GM21515 (cell line): Measurements from ENCODE around the gene CNTD1.

Experiments used
- ATAC-seq: cut with Tn5 transposase; IDR thresholded peaks from one replicate; pipeline ENCODE4 v1.9.1; 2021; ENCODE audit not compliant: unreplicated experiment

Gene CNTD1

DNA sequence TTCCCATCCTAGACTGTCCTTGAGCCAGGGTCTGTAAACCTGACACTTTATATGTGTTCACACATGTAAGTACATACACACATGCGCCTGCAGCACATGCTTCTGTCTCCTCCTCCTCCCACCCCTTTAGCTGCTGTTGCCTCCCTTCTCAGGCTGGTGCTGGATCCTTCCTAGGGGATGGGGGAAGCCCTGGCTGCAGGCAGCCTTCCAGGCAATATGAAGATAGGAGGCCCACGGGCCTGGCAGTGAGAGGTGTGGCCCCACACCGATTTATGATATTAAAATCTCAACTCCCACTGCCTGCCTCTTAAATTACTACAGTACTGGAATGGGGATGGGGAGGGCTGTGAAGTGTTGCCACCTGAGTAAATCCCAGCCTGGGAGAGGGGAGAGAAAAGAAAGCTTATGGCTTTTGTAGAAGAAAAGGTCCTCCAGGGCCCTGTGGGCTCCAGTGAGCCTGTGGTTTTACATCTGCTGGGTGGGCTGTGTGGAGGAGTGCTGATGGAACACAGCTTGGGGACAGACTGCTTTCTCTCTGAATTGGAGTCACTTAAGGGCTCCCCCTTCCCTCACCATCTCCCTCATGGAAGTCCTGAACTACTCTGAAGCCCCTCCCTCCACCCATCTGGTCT lies 19.2 kb upstream of the CNTD1 start:
- no peak for ATAC-seq

DNA sequence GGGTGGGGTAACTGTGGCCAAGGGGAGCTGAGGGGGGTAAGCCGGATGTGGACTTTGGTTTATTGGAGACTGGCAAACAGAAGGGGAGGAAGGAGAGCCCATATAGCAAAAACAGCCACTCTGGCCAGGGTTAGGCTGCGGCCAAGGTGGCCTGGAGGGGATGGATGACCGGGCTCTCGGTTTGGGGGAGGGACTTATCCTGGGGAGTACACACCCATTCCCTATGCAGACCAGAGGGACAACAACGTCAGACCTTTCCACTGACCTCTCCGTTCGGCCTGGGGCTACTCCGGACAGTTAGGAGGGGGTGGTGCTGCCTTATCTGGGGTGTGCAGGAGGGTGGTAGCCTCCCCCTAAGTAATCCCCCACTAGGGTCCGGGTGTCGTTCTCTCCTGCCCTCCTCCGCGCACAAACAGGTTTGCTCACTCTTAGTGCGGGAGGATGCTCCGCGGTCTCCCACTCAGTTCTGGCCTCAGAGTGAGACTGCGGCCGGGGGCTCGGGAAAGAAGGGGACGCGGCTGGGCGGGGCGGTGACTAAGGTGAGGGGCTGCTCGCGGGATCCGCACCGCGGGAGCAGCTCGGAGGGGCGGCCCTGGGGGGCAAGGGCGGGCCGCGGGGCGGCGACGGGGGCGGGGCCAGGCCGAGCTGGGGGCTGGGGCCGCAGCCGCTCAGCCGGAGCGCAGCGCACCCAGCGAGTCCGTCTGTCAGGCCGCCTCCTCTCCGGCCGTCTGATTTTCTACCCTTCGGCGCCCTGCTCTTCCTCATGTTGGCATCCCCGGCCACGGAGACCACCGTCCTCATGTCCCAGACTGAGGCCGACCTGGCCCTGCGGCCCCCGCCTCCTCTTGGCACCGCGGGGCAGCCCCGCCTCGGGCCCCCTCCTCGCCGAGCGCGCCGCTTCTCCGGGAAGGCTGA lies 18.5 kb upstream of the CNTD1 start, which contains the start of gene WNK4:
WNK4 (plus strand) TSS at position 675 of the 915 bp plus-strand sequence; CDS start at position 764, 89 bp downstream.
- ATAC-seq, result no peak

DNA sequence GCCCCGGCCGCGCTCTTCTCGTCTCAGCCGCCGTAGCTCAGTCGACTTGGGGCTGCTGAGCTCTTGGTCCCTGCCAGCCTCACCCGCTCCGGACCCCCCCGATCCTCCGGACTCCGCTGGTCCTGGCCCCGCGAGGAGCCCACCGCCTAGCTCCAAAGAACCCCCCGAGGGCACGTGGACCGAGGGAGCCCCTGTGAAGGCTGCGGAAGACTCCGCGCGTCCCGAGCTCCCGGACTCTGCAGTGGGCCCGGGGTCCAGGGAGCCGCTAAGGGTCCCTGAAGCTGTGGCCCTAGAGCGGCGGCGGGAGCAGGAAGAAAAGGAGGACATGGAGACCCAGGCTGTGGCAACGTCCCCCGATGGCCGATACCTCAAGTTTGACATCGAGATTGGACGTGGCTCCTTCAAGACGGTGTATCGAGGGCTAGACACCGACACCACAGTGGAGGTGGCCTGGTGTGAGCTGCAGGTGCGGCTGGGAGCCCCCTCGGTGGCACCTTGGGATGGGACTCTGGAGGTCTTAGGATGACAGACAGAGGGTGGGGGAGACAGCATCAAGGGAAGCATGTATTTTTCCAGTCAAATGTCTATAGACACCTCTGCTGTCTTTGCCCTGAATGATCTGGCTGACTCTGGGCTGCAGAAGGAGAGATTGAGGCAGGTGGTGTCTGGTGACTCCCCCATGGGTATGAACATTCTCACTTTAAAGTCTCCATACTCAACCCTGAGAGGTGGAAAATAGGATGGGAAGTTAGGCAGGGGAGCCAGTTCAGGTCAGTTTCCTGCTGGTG lies 17.6 kb upstream of the CNTD1 start:
- no peak for ATAC-seq

DNA sequence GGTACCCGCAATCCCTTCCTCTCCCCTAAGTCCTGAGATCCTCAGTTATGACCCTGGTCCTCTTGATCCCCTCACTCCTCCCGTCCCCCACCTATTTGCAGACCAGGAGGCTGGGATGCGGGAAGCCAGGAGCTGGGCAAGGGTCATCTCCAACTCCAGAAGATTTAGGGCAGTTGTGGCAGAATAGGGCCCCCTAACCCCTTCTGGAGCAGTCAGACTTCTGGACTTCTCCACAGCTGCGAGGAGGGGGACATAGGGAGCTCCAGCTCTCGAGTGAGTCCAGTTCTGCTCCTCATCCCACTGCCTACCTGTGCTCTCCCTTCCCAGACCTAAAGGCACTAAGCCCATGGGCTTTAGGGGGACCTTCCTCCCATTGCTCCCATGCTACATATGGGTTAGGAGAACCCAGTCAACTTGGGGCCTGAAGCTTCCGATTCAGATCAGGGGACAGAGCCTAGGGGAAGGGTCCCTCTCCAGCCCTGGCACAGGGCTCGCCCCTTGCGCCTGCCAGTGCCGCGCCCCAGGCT lies 17.0 kb upstream of the CNTD1 start:
- no peak for ATAC-seq

DNA sequence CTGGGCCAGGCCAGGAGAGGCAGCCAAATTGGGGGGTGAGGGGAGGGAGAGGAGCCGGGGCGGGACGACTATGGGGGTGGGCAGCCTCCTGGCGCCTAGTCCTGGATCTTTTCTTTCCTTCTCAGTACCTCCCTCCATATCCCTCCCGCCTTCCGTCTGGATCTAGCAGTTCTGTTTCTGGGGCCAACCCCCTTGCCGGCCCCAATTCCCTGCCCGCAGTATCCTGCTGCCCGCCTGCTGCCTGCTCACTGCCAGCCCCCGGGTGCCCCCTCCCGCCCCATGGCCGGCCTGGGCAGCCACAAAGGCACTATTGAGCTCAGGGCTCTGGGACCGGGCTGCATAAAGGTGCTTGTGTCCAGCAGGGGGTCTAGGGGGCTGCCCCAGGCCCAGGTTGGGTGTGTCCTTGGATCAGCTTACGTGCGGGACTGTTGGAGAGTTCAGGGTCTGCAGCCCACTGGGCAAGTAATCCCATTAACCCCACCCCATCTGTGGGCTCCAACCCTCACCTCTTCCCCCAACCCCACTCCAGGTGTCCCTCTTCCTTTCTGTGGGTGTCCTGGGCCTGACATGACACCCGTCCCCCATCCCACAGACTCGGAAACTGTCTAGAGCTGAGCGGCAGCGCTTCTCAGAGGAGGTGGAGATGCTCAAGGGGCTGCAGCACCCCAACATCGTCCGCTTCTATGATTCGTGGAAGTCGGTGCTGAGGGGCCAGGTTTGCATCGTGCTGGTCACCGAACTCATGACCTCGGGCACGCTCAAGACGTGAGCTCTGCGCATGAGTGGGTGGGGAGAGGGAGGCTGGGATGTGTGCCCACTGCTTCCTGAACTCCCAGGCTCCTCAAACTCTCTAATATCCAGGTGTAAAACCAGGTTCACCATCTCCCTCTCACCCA lies 16.2 kb upstream of the CNTD1 start:
- ATAC-seq, result no peak

DNA sequence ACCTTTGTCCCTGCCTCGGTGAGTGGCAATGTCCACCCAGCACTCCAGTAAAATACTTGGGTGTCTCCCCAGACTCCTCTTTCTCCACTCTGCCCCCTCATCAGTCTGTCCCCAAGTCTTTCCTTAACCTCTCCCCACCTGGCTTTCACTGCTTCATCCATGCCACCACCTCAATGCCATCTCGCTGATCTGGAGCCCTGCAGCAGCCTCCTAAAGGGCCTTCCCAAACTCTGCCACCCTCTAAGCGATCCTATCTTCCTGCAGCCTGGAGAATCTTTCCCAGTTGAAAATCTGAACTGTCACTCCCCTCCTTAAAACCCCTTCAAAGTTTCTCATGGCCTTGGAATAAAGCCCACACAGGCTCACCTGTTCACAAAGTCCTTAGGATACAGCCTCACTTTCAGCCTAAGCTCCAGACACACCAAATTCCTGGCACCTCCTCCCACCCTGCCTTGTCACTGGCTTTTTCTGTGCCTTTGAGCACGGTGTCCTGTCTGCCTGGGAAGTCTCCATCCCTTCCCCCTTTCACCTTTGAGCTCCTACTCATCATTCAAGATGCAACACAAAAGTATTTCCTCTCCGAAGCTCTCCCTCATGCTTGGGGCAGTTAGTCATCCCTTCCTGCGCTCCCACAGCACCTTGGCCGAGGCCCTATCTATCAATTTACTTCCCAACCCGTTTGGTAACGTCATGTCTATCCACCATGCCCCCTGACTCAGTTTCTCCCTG lies 15.4 kb upstream of the CNTD1 start:
- ATAC-seq, result no peak

DNA sequence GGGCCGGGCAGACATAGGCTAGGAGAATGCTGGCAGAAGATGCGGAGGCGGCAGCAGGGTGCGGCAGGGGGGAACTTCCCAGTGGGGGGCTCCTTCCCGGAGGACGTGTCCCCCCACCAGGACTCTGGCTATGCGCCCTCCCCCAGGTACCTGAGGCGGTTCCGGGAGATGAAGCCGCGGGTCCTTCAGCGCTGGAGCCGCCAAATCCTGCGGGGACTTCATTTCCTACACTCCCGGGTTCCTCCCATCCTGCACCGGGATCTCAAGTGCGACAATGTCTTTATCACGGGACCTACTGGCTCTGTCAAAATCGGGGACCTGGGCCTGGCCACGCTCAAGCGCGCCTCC lies 14.9 kb upstream of the CNTD1 start:
- no peak for ATAC-seq

DNA sequence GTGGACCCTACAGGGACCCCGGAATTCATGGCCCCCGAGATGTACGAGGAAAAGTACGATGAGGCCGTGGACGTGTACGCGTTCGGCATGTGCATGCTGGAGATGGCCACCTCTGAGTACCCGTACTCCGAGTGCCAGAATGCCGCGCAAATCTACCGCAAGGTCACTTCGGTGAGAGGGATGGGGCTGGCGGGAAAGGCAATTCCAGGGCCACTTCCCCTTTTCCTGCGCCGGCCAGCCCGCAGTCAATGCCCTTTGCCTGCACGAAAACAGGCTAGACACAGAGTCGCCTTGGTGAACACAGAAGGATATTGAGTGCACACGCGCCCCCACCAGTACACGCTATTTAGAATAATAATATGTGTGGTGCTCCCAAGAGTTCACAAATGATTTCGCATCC lies 14.3 kb upstream of the CNTD1 start:
- no peak for ATAC-seq

DNA sequence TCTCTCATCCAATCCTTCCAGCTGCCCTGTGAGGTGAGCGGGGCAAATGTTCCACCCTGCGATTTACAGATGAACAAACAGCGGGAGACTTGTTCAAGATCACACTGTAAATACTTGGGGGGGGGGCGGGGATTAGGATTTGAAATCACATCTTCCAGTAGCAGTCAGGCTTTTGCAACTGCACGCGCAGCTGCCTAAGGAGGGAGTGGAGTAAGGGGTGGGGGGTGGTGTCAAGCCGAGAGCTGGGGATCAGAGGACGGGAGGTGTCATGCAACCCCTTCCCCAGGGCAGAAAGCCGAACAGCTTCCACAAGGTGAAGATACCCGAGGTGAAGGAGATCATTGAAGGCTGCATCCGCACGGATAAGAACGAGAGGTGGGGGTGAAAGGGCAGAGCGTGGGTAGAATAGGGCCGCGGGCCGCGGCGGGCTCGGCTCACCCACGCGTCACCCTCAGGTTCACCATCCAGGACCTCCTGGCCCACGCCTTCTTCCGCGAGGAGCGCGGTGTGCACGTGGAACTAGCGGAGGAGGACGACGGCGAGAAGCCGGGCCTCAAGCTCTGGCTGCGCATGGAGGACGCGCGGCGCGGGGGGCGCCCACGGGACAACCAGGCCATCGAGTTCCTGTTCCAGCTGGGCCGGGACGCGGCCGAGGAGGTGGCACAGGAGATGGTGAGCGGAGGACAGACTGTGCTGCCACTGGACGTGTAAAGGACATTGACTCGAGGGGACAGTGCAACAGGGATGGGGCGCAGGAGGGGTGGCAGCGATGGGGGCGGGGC lies 13.7 kb upstream of the CNTD1 start:
- ATAC-seq, result no peak

DNA sequence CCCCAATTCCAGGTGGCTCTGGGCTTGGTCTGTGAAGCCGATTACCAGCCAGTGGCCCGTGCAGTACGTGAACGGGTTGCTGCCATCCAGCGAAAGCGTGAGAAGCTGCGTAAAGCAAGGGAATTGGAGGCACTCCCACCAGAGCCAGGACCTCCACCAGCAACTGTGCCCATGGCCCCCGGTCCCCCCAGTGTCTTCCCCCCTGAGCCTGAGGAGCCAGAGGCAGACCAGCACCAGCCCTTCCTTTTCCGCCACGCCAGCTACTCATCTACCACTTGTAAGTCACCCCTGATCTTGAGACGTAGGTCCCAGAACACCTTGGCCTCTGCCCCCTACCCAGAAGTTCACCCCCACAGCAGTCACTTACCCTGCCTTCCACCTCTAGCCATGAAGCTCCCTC lies 11.4 kb upstream of the CNTD1 start:
- no peak for ATAC-seq

DNA sequence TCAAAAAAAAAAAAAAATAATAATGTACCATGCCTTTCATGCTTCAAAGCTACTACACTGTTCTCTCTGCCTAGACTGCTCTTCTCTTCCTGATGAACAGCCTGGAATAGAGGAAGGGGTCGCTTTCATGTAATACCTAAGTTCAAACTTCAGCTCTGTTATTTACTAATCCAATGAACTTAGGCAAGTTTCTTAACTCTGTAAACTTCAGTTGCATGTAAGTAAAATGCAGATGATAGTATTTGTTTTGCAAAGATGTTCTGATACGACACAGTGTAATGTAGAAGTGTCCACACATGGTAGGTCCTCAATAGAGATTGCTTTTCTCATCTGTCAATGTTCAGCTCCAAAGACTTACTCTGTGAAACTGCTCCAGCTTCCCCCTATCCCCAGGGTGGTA lies 6.7 kb upstream of the CNTD1 start:
- no peak for ATAC-seq

DNA sequence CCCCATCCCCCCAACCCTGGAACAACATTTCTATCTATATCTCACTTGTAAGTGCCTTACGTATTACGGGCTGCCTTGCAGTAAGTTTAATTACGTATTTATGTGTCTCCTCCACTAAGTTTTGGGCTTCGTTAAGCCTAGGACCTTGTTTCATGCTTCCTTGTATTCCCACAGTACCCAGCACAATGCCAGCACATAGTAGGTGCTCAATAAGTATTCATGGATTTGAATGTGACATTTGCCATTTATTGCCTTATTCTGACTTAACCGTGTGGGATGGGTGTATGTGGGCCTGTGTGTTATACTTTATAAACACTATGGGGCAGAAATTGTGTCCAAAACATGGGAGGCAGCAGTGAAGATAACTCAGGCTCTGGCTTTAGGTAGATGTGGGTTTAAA lies 6.1 kb upstream of the CNTD1 start:
- ATAC-seq, result no peak

DNA sequence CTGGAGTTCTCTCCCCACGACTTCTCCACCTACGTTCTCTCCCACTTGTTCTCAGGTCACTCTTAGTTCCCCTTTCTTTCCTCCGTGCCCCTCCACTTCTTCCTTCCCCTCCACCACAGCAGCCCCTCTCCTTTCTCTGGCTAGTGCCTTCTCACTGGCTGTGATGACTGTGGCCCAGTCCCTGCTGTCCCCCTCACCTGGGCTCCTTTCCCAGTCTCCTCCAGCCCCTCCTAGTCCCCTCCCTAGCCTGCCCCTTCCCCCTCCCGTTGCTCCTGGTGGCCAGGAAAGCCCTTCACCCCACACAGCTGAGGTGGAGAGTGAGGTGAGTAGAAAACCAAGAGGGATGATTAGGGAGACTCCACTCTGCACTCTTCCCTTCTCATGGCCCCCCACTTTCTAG lies 3.6 kb upstream of the CNTD1 start:
- no peak for ATAC-seq

DNA sequence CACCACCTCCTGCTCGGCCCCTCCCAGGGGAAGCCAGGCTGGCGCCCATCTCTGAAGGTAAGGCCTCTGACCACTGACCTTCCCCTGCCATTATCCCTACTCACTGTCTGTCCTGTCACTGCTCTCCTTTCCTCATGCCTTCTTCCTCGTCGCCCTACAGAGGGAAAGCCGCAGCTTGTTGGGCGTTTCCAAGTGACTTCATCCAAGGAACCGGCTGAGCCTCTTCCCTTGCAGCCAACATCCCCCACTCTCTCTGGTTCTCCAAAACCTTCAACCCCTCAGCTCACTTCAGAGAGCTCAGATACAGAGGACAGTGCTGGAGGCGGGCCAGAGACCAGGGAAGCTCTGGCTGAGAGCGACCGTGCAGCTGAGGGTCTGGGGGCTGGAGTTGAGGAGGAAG lies 3.2 kb upstream of the CNTD1 start:
- ATAC-seq, result no peak

DNA sequence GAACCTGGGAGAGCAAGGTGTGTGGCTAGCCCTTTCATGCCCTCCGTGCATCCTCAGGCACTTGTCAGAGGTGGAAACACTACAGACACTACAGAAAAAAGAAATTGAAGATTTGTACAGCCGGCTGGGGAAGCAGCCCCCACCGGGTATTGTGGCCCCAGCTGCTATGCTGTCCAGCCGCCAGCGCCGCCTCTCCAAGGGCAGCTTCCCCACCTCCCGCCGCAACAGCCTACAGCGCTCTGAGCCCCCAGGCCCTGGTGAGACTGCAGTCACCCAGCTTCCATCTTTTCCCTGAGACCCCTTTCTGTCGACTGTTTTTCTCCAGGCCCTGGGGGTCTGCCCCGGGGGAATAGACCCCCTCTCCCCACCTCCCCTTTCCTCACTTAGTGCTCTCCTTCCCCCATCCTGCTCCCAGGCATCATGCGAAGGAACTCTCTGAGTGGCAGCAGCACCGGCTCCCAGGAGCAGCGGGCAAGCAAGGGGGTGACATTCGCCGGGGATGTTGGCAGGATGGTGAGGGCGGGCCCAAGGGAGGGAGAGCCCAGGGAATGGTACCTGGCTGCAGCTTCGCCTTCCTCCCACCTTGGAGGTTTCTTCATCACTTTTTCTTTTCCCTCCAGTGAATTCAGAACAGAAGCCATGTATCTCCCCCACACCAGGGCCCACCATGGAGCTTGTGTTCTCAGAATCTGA lies 2.4 kb upstream of the CNTD1 start:
- no peak for ATAC-seq

DNA sequence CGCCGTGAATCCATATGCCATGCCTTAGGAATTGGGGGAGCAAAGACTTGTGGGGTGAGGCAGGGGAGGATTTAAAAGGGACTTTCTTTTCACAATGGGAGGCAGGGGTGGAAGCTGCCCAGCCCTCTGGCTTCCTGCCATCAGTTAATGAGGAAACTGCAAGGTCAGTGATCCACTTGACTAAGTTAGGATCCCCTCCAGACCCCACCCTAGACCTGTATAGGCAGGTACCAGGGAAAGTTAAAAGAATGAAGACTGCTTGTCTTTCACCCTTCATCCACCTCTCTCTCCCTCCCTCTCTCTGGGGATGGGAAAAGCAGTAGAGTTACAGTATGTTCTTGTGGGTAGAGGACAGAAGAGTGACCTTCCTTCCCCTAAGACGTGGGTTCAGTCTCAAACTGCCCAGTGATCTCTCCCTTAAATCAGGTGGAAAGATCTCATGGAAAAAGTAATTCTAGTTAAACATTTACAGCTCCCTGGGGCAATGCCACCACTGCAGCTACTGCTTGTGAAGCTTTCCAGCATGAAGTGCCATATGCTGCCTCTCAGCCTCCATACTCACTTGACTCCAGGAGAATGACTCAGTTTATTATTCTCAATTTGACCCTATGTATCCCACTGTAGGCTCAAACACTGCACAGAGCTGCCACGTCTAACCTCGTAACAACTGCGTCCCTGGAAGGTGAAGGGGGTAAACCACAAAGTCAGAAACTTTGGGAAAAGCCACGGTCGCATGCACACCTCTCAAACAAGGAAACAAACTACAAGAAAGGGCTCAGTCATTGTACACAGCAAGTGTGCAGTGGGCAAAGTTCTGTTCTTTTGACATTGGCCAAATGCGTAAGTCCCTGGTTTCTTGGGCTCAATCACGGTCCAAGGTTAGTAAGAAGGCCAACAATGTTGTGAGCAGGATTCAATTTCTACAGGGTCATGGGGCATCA lies 1.3 kb upstream of the CNTD1 start:
- no peak for ATAC-seq

DNA sequence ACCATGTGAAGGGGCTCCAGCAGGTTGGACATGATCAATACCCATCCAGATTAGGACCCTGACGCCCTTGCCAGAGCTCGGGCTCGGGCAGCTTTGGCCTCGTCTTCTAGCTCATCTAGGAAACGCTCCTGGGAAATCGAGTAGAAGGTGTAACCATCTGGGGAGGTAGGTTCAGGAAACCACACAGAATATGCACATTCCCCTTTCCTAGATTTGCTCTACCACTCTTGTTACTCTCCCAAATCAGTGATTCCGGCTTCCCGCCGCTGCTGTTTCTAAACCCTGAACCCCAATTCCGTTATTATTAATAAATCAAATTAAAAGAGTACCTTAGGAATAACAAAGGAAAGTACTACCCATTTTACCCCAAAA lies 664 bp upstream of the CNTD1 start:
- no peak for ATAC-seq
